ENCODE results near the gene BAG3. TPM values are rescaled to one million over a fixed set of nuclear protein-coding genes. Genes with fewer than 3 reads are reported as not detected.

BAG3 gene
- total RNA-seq, 1 experiment from 2014 or later, result 131 TPM

DNA sequence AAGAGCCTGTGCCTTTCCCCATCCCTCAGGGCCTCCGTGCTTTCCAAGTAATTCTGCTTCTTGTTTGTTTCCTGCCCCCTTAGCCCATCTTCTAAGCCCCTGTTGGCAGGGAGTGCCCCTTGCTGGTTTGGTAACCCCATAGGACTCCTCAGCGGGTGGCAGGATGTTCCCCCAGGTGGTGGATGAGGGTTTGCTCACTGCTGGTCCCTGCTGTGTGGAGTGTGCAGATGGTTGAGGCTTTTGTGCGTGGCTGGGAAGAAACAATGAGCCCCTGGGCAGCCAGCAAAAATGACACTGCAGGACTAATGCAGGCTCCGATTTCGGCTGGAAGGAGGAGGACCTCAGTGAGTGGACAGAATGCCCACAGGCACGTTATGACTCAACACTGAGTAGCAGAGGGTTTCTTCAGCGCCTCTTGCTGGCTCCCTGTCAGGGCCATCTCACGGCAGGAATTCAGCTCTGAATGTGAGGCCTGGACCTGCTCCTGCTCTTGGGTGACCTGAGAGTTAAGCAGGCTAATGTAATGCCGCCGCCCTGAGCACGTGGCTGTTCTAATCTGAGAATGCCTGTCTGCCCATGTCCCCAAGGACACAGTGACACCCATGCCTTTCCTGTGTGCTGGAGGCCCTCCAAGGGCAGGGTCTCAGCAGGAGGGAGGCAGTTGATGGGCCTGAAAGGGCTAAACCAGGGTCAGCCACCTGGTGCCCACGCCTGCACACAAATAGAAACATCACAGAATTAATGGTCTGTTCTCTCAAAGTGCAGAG lies 16.6 kb downstream of the BAG3 start:
- Histone ChIP-seq H3K9me3 (ENCODE audit: control insufficient read depth, insufficient read depth, low read depth, low read length) (no peaks in the 10 kb centered on the region), H3K36me3 (ENCODE audit: control insufficient read depth, insufficient read depth, low read length) (peaks cover 4% of the 10 kb centered on the region; the same call in 1 of the 2 replicates), H3K4me3 (ENCODE audit: low read depth in 2 of 2, low read length in 2 of 2) (peak overlapping the region; percentile 8 to 32; a peak in 3 of 4 replicates), H3K27me3 (ENCODE audit: control insufficient read depth, insufficient read depth, low read length) (no peaks in the 10 kb centered on the region), H3K4me1 (ENCODE audit: control insufficient read depth, insufficient read depth, low read length) (peaks cover 82% of the 10 kb centered on the region), H3K27ac (ENCODE audit: low read length) (peak overlapping the region; percentile 99)
- TF ChIP-seq, protein P1, sequence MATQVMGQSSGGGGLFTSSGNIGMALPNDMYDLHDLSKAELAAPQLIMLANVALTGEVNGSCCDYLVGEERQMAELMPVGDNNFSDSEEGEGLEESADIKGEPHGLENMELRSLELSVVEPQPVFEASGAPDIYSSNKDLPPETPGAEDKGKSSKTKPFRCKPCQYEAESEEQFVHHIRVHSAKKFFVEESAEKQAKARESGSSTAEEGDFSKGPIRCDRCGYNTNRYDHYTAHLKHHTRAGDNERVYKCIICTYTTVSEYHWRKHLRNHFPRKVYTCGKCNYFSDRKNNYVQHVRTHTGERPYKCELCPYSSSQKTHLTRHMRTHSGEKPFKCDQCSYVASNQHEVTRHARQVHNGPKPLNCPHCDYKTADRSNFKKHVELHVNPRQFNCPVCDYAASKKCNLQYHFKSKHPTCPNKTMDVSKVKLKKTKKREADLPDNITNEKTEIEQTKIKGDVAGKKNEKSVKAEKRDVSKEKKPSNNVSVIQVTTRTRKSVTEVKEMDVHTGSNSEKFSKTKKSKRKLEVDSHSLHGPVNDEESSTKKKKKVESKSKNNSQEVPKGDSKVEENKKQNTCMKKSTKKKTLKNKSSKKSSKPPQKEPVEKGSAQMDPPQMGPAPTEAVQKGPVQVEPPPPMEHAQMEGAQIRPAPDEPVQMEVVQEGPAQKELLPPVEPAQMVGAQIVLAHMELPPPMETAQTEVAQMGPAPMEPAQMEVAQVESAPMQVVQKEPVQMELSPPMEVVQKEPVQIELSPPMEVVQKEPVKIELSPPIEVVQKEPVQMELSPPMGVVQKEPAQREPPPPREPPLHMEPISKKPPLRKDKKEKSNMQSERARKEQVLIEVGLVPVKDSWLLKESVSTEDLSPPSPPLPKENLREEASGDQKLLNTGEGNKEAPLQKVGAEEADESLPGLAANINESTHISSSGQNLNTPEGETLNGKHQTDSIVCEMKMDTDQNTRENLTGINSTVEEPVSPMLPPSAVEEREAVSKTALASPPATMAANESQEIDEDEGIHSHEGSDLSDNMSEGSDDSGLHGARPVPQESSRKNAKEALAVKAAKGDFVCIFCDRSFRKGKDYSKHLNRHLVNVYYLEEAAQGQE (IDR thresholded peaks at IDR 0.05; ENCODE audit: insufficient read depth in 1 of 2, low read depth in 2 of 2, low read length in 1 of 2), result no peak
- TF ChIP-seq POLR2AphosphoS5 (IDR thresholded peaks at IDR 0.05; ENCODE audit: low read depth, low read length) (peak; percentile 66), SIN3A (IDR thresholded peaks at IDR 0.05; ENCODE audit: borderline replicate concordance, insufficient read depth, low read depth, low read length) (peak; percentile 83), TCF7L2 (IDR thresholded peaks at IDR 0.05; ENCODE audit: low read depth, low read length) (peak; percentile 73; the same call in 1 of the 2 replicates)
- TF ChIP-seq, protein P2, sequence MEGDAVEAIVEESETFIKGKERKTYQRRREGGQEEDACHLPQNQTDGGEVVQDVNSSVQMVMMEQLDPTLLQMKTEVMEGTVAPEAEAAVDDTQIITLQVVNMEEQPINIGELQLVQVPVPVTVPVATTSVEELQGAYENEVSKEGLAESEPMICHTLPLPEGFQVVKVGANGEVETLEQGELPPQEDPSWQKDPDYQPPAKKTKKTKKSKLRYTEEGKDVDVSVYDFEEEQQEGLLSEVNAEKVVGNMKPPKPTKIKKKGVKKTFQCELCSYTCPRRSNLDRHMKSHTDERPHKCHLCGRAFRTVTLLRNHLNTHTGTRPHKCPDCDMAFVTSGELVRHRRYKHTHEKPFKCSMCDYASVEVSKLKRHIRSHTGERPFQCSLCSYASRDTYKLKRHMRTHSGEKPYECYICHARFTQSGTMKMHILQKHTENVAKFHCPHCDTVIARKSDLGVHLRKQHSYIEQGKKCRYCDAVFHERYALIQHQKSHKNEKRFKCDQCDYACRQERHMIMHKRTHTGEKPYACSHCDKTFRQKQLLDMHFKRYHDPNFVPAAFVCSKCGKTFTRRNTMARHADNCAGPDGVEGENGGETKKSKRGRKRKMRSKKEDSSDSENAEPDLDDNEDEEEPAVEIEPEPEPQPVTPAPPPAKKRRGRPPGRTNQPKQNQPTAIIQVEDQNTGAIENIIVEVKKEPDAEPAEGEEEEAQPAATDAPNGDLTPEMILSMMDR (IDR thresholded peaks at IDR 0.05), result no peak
- ChIA-PET CTCF (interaction anchor here (1.4 kb wide), 1 partner anchor 59 kb away, joined by 7 read pairs; no protein-coding TSS in a partner anchor), POLR2A (interaction anchor here (1.2 kb wide), 1 partner anchor 17 kb away, joined by 3 read pairs; the partner anchor contains the start of gene BAG3)
- in situ Hi-C loops (cut with HindIII; ENCODE audit: low pct_unique_long_range_greater_than_20kb, low sequenced_read_pairs), result no loop called here
- no TSS peak for BruUV-seq (replicated peaks)
- peak; percentile 85 for DNase-seq (ENCODE audit: low read depth, low spot score)
- peak; percentile 84 for ATAC-seq
- intact Hi-C loops (cut with micrococcal nuclease; ENCODE audit: unreplicated experiment), result no loop called here

DNA sequence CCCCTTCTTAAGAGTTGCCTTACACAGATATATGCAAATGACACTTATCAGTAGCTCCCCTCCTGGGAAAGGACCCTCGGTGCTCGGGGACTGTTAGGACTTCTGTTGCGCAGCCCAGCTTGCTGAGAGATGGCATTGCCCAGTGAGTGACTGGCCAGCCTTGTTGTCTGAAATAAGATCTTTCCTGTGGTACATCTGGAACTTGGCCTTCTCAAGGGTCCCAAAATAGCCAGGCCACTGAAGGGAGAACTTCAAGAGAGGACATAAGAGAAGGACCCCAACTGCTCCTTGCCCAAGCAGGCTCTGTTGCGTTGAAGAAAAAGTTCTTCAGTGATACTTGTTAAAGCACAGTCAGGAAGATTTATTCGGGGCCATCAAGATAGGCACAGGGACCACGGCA lies 17.3 kb downstream of the BAG3 start:
- Histone ChIP-seq H3K27ac (ENCODE audit: low read length) (peak overlapping the region; percentile 99), H3K36me3 (ENCODE audit: control insufficient read depth, insufficient read depth, low read length) (peaks cover 6% of the 10 kb centered on the region; the same call in 1 of the 2 replicates), H3K27me3 (ENCODE audit: control insufficient read depth, insufficient read depth, low read length) (no peaks in the 10 kb centered on the region), H3K9me3 (ENCODE audit: control insufficient read depth, insufficient read depth, low read depth, low read length) (no peaks in the 10 kb centered on the region), H3K4me1 (ENCODE audit: control insufficient read depth, insufficient read depth, low read length) (peaks cover 85% of the 10 kb centered on the region), H3K4me3 (ENCODE audit: low read depth in 2 of 2, low read length in 2 of 2) (peak overlapping the region in 1 of 2 experiments; percentile 28; a peak in 2 of 4 replicates)
- ATAC-seq, result no peak
- TF ChIP-seq TCF7L2 (IDR thresholded peaks at IDR 0.05; ENCODE audit: low read depth, low read length), result no peak
- no peak for DNase-seq (ENCODE audit: low read depth, low spot score)
- CTCF ChIA-PET, result interaction anchor here (1.4 kb wide), 1 partner anchor 60 kb away, joined by 7 read pairs; no protein-coding TSS in a partner anchor
- intact Hi-C loops (cut with micrococcal nuclease; ENCODE audit: unreplicated experiment), result no loop called here
- POLR2A ChIA-PET, result interaction anchor here (0.5 to 1.2 kb wide), 2 partner anchors 9 to 18 kb away, joined by 3 read pairs; partner anchors contain the start of gene BAG3
- no TSS peak for BruUV-seq (replicated peaks)
- in situ Hi-C loops (cut with HindIII; ENCODE audit: low pct_unique_long_range_greater_than_20kb, low sequenced_read_pairs), result no loop called here

DNA sequence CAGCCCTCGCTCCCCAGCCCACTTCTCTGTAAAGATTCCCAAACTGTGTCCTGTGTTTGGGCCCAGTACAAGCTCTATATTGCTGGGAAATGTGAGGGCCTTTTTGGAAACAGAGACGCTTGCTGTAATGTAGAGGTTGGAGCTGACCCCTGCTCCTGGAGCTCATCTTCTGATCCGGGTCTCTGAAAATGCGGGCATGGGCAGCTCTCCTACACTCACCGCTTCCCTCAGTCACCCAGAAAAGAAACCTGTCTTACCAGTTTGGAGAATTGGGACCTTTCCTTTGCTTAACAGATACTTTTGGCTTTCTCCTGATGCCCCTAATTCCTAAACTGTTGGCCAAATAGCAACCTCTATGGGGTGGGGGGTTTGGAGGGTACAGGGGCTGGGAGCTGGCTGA lies 18.2 kb downstream of the BAG3 start:
- BruUV-seq (replicated peaks), result no TSS peak
- Histone ChIP-seq H3K36me3 (ENCODE audit: control insufficient read depth, insufficient read depth, low read length) (peaks cover 8% of the 10 kb centered on the region; the same call in 1 of the 2 replicates), H3K9me3 (ENCODE audit: control insufficient read depth, insufficient read depth, low read depth, low read length) (no peaks in the 10 kb centered on the region), H3K4me1 (ENCODE audit: control insufficient read depth, insufficient read depth, low read length) (peaks cover 85% of the 10 kb centered on the region), H3K4me3 (ENCODE audit: low read depth in 2 of 2, low read length in 2 of 2) (no peak overlapping the region), H3K27ac (ENCODE audit: low read length) (peak overlapping the region; percentile 99), H3K27me3 (ENCODE audit: control insufficient read depth, insufficient read depth, low read length) (no peaks in the 10 kb centered on the region)
- in situ Hi-C loops (cut with HindIII; ENCODE audit: low pct_unique_long_range_greater_than_20kb, low sequenced_read_pairs) (no loop called here), intact Hi-C loops (cut with micrococcal nuclease; ENCODE audit: unreplicated experiment) (no loop called here)
- no peak for ATAC-seq
- no peak for DNase-seq (ENCODE audit: low read depth, low spot score)
- TF ChIP-seq, protein P2 (IDR thresholded peaks at IDR 0.05), result no peak
- no peak for TF ChIP-seq TCF7L2 (IDR thresholded peaks at IDR 0.05; ENCODE audit: low read depth, low read length)
- TF ChIP-seq POLR2AphosphoS5 (IDR thresholded peaks at IDR 0.05; ENCODE audit: low read depth, low read length), result peak; percentile 25; the same call in 1 of the 2 replicates
- TF ChIP-seq SIN3A (IDR thresholded peaks at IDR 0.05; ENCODE audit: borderline replicate concordance, insufficient read depth, low read depth, low read length), result no peak
- TF ChIP-seq, protein P1 (IDR thresholded peaks at IDR 0.05; ENCODE audit: insufficient read depth in 1 of 2, low read depth in 2 of 2, low read length in 1 of 2), result no peak
- ChIA-PET CTCF (no interaction called here), POLR2A (no interaction called here)

Data from Panc1 (cell line).